Fibroblast of gingiva (primary cell): ENCODE data around the gene EIF4EBP3.

Source experiments
- DNase-seq: peaks from one replicate; pipeline ENCODE4 v3.0.0-alpha.2; 2011; ENCODE audit warnings: low read depth

EIF4EBP3 gene

DNA sequence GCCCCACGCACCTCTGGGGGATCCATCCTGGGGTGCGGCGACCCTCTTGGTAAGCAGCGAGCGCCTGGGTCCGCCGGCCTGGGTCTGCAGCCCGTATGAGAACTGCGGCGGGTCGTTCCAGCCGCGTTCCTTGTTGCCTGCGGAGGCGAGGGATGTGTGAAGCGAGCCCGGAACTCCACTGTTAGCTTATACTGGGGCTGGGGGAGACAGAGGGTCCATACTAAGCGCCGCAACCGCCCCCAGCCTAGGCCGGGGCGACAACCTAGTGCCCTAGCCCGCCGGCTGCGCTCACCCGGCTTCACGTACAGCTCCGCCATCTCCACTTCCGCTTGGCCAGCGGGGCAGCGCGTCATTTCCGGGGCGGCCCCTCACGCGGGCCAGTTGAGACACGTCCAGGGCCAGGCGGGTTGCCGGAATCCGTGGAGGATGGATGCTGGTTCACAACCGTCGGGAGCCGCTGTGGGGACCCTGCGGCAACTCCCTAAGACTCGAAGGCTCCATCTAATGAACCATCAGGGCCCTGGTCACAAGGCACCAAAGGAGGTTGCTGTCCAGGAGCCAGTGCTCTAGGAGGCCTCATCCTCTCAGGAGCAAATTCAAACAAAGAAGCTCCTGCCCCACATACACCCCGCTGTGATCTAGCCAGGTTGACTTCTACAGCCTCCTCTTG, 9.8 kb downstream of the EIF4EBP3 start, which contains the start of gene SRA1:
Gene SRA1, minus strand, starts transcription at position 338 of the 670 bp plus-strand sequence. Its CDS starts 21 bp downstream, at position 317.
- DNase-seq: peak; percentile 86

DNA sequence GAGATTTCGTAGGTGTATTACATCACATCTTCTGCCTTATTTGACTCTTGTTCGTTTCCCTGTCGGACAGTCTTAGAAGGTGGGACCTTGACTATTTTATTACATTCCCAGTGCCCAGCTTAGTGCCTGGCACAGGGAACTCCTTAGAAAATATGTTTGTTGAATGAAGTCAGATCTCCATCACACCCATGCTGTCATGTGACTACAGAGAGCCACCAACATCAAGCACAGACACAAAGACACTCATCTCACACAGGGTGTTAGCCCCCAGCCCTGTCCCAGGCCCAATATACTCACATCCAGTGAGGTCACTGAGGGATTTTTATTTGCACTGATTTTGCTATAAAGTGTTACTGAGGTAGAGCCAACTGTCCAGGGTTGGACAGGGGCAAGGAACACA, 10.5 kb downstream of the EIF4EBP3 start:
- no peak for DNase-seq

DNA sequence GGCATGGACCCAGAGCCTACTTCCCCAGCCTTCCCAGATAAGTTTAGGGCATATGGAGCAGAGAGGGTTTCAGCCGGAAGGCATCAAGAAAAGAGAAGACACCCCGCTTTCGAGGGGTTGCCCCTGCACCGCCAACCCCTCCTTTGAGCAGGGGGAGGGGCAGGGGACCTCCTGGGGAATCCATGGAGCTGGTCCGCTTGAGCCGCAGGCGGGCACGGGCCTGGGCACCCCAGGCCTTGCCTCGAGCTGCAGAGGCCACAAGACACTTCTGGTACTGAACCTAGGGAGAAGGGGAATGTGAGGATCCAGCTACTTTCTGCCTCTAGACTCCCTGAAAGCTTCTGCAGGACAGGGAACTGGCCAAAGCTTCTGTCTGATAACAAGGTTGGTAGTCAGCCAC, 11.1 kb downstream of the EIF4EBP3 start:
- DNase-seq: no peak

DNA sequence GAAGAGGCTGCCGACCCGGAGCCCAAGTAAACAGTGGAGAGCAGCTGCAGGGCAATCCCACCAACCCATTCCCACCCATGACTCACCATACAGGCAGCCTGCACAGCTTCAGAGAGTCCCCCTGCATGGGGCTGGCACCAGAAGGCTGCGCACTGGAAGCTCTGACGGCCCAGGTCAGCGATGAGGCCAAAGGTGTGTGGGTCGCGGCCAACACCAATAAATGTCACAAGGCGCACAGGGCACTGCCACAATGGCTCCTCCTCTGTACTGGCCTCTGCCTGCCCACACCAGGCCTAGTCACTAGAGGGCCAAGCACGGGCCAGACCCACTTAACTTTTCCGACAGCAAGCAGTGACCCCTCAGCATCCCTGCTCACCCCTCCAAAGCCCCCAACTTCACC, 12.8 kb downstream of the EIF4EBP3 start:
- DNase-seq: no peak

DNA sequence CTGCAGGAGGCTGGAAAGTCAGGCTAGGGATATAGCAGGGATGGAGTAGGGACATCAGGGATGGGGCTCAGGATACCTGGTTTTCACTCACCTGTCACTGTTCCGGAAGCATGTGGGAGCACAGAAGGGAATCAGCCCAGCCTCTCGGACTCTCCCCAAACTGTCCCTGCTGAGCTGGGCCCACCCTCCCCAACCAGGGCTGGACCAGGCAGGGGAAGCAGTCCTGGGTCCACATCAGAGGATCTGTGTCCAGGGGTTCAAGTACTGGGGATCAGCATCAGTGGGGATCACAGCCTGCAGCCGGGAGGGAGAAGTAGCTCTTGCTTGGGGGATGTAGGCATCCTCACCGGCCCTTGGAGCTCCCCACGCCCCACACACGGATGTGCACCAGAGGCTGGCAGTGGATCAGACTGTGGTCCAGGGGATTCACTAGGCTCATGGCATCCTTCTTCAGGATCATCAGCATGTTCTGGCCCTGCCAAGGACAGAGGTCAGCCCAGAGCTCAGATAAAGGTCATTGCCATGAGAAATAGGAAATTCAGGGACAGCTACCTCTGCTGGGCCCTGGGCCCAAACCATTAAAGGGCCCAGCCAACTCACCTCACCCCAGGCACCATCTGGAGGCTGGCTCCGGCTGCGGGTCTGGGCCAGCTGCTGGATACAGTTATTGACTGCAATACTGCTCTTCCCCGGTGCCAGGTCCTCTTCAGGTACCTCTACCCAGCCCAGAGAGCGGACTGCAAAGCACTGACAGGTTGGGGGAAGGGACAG, 14.5 kb downstream of the EIF4EBP3 start:
- DNase-seq: no peak

DNA sequence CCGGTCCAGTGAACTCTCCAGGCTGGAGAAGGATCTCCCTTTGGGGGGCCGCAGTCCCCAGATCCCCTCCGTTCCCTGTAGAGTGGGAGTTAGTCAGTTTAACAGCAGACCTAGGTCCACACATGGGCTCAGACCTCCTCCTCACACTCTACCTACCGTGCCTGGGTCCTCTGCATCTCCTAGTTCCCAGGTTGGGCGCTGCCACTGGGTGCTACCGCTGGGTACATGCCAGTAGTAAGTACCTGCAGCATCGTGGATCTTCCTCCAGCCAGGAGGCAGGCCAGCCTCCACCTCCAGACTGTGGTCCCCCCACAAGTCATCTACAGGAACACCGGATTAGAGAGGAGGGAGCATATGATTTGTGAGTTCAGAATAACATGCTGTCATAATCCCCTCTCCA, 16.1 kb downstream of the EIF4EBP3 start:
- no peak for DNase-seq

DNA sequence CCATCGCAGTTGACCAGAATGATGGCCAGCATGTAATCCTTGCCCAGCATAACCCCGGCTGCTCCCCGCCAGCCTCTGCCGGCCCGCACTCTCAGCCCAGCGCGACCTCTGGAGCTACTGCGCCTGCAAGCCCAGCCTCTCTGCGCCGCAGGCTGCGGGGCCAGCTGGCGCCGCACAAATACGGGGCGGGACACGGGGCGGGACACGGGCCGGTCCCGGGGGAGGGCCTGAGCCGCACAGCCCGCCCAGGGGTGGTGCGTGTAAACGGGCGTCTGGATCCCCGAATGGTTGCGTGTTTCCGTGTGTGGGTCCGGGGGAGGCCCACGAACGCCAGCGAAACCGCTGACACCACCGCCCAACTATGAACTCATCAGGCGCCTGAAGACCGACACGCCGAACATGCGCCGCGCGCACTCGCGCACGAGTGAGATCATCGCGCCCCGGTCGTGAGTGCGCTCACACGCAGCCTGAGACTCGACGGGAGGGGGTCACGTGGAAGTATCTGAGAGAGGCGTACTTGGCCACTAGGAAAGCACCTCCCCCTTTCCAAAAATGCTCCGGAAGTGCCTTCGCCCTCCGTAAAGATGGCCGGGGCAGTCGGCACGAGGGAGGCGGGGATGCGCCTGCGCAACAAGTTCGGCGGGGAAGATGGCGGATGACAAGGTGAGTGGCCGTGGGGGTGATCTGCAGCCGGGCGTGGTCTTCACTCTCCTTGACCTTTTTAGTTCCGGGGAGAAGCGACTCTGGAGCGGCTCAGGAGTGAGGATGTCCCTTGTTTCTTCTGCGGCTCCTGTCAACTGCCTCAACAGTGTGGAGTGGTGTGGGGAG, 16.9 kb downstream of the EIF4EBP3 start, which contains the start of the genes APBB3 and SLC35A4:
Gene APBB3, minus strand, starts transcription at position 403 of the 828 bp plus-strand sequence. Its CDS starts 353 bp downstream, at position 50.
Gene SLC35A4, plus strand, starts transcription at position 633 of the 828 bp plus-strand sequence. CDS start 2,342 bp downstream, outside the sequence.
- DNase-seq: peak; percentile 100

DNA sequence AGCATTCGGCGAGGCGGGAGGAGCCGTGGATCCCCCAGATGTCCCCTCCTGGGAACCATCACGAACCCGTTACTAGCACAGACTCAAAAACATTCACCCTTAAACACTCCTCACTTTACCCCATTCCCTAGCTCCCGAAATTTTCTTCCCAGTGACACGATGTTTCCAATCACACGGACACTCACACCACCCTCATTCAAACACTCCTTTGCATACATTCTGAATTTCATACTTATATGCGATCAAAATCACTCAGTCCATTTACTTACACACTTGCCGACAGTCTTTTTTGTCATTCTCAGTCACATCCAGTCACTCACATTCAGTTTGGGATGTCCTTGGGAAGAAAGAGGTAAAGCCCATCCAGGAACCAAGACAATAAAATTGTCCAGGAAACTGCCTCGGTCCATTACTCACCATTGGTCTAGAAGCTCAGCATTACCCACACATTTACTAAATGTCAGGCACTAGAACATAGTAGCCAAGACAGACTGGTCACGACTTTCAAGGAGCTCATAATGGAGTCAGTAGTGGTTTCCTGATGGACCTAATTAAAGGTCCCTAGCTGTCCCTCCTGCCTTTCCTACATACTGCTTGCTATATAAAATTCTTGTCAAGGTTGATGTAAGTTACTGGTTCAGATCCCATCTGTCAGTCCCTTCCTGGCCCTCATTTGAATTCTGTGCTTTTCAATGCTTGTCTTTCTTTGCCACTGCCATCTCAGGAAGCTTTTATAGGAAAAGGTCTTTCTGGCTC, 17.7 kb downstream of the EIF4EBP3 start:
- no peak for DNase-seq

DNA sequence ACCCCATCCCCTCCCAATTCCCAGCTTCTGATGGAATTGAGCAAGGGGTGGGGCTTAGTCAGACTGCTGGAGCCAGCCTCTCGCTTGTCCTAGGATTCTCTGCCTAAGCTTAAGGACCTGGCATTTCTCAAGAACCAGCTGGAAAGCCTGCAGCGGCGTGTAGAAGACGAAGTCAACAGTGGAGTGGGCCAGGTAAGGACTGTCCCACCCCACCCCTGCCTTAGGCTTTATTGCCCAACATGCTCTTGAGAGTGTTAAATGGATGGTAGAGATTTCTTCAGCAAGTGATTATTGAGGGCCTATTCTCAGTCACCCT, 18.3 kb downstream of the EIF4EBP3 start:
- DNase-seq: no peak

DNA sequence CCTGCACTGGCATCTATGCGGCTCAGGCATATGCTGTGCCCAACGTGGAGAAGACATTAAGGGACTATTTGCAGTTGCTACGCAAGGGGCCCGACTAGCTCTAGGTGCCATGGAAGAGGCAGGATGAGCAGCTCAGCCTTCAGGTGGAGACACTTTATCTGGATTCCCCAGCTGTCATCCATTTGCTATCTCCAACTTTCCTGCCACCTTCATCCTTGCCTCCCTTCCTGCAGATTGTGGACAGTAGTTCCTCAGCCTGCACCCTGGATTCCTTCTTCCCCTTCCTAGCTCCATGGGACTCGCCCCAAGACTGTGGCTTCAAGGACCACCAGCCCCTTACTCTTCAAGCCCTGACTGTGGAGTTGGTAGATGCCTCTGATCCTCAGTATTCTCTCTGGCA, 19.2 kb downstream of the EIF4EBP3 start:
- no peak for DNase-seq

DNA sequence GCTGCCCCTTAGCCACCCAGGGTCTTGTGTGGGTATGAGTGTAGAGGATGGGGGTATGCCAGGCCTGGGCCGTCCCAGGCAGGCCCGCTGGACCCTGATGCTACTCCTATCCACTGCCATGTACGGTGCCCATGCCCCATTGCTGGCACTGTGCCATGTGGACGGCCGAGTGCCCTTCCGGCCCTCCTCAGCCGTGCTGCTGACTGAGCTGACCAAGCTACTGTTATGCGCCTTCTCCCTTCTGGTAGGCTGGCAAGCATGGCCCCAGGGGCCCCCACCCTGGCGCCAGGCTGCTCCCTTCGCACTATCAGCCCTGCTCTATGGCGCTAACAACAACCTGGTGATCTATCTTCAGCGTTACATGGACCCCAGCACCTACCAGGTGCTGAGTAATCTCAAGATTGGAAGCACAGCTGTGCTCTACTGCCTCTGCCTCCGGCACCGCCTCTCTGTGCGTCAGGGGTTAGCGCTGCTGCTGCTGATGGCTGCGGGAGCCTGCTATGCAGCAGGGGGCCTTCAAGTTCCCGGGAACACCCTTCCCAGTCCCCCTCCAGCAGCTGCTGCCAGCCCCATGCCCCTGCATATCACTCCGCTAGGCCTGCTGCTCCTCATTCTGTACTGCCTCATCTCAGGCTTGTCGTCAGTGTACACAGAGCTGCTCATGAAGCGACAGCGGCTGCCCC, 19.8 kb downstream of the EIF4EBP3 start:
- no peak for DNase-seq

DNA sequence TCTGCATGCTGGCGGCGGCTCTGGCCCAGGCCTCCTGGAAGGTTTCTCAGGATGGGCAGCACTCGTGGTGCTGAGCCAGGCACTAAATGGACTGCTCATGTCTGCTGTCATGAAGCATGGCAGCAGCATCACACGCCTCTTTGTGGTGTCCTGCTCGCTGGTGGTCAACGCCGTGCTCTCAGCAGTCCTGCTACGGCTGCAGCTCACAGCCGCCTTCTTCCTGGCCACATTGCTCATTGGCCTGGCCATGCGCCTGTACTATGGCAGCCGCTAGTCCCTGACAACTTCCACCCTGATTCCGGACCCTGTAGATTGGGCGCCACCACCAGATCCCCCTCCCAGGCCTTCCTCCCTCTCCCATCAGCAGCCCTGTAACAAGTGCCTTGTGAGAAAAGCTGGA, 20.4 kb downstream of the EIF4EBP3 start:
- no peak for DNase-seq

DNA sequence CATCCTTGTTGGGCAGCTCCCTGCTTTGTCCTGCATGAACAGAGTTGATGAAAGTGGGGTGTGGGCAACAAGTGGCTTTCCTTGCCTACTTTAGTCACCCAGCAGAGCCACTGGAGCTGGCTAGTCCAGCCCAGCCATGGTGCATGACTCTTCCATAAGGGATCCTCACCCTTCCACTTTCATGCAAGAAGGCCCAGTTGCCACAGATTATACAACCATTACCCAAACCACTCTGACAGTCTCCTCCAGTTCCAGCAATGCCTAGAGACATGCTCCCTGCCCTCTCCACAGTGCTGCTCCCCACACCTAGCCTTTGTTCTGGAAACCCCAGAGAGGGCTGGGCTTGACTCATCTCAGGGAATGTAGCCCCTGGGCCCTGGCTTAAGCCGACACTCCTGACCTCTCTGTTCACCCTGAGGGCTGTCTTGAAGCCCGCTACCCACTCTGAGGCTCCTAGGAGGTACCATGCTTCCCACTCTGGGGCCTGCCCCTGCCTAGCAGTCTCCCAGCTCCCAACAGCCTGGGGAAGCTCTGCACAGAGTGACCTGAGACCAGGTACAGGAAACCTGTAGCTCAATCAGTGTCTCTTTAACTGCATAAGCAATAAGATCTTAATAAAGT, 21.1 kb downstream of the EIF4EBP3 start:
- no peak for DNase-seq

DNA sequence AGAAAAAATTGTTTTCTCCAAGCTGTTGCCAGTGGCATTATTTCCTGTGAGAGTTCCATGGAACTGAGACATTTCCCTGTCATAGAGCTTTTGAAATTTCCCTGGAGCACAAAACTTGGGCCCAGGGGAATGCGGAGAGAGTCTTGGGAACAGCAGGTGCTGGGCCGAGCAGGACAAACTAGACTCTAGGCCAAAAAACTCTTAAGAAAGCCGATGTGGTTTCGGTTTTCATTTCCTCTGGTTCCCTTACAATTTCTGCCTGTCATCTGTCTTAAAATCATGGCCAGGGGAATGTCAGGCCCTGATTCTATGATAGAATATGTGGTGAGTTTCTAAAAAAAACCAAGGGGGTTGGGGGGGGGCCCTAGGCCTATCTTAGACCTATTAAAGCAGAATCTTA, 21.7 kb downstream of the EIF4EBP3 start:
- no peak for DNase-seq

DNA sequence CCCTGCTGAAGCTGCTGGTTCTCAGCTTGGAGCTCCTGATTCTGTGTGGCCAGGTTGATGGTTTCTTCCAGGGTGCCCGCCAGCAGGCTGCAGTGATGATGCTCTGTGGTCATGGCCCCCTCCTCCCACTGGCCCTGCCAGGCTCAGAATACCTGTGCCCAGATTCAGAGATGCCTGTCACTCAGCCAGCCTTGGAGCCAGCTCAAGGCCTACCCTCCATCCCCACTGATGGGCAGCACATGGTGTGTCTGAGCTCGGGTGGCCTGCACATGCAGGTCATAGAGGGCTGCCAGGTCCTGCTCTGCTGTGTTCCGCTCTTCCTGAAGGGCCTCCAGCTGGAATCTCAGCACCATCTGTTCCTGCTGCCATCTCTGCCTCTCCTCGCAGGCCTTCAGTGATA, 22.6 kb downstream of the EIF4EBP3 start:
- no peak for DNase-seq

DNA sequence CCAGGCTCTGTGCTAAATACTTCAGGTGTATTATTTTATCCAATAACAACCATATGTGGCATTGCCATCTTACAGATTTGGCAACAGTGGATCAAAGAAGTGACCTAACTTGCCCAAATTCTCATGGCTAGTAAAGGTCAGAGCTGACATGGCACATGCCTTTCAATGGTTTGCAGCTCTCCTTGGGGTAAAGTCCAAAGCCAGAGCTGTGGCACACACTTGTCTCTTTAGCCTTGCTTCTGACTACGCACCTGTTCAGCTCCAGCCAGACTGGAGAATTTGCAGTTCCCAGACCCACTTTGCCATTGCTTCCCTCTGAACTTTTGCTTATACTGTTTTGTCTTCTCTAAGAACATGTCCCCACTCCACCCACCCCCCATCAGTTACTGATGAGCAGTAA, 23.0 kb downstream of the EIF4EBP3 start:
- no peak for DNase-seq

DNA sequence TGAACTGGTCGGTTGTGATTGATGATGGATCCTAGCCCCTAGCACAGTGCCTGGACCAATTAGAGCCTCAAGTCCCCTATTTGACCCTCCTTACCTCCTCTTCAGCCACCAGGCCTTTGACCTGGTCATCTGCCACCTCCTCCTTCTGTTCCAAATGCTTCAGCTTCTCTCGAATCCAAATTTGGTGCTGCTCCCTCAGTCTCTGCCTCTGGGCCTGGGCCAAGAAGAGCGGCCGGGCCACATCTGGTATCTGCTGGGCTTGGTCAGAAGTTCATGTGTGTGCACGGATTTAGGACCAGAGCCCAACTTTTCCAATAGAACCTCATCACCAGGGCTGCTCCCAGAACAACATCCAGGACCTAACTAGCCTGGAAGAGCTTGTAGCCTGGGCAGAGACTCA, 23.6 kb downstream of the EIF4EBP3 start:
- no peak for DNase-seq

DNA sequence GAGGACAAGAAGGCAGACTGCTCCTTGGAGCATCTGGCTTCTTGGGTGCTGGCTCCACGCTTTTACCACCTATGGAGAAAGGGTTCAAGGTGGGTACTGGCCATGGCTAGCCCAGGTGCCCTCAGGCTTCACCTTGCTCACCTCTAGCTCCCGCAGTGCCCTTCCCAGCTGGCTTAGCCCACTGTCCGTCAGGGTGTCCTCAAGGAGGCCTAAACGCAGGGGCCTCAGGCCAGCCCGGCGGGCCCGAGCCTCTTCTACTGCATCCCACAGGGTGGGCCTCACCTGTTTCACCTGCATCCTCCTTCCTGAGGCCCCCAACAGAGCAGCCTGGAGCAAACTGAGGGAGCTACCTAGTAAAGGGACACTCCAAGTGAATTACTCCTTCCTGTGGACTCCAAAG, 26.2 kb downstream of the EIF4EBP3 start:
- no peak for DNase-seq

DNA sequence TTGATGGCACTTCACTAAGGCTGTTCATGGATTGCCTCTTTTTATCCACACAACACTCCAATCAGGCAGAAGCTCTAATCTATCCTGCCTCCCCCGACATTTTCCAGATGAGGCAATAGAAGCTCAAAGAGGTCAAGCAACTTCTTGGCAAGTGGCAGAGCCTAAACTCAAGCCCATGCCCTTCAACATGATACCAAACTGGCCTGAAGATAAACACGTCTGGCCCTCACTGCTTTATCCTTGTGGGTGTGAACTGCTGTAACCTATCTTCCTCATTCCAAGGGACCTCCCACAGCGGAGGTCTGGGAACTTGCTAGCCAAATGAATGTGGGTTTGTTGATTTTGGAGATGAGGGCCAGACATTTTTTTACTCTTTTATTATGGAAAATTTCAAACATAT, 26.7 kb downstream of the EIF4EBP3 start:
- DNase-seq: no peak

DNA sequence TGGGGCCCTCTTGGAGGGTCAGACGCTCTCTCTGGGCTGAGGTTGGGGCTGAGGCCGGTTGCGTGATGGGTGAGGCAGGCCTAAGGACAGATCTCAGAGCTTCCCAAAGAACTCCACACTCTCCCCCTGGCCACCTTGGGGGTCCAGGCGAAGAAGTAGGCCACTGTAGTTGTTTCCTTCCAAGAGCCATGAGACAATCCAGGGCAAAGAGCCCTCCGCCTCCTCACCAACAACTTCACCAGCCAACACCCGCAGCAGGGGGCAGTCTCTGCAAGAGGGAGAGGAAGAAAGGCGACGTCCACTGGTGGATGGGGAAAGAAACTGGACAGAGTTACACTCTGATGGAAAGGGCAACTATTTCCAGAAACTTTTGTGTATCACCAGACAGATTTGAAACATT, 27.8 kb downstream of the EIF4EBP3 start:
- DNase-seq: peak; percentile 72

DNA sequence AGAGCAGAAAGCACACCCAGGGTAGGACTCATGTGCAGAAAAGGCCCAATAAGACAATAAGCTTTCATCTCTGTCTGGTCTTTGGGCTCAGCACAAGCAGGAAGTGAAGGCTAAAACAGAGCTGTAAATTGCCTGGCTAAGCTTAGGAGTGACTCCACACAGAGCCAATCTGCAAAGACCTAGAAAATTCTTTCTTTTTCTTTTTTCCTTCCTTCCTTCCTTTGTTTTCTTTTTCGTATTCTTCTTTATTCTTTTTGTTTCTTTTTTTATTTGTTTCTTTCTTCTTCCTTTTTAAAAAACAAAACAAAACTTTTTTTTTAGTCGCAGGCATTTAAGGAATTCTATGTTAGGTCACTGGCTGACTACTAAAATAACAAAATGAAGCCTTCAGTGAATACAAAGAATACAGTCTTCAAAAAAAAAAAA, 29.3 kb downstream of the EIF4EBP3 start:
- no peak for DNase-seq
